Kidney capillary endothelial cell (primary cell): ENCODE results near the gene MDM1.

ENCODE experiments used
- DNase-seq: peaks from one replicate; pipeline ENCODE4 v3.0.0-alpha.2; 2018; ENCODE audit warnings: low spot score

The MDM1 gene

DNA sequence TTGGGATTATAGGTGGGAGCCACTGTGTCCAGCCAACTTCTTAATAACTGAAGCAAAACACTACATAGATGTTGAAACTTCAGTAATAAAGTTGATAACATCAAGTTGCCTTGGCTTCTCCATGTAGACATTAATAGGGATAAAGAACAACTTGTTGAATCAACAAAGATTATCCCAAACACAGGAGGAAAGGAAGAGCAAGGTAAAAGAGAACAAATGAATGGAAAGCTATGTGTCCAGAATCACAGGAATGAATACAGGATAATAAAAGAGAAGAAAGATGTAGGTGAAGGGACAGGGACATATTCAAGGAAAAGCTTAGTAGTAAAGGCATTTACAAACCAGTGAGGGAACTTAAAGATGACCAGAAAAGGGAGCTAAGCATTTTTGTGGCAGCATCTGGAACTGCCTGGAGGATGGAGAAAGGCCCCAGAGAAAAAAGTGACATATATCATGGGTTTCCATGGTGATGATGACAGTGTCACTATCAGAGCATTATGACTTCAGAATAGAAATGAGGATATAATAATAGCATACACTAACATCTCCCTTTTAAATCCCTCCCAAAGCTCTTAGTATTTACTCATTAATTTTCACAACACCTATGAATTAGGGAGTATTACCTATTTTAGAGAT, 24.0 kb upstream of the MDM1 start:
- no peak for DNase-seq

DNA sequence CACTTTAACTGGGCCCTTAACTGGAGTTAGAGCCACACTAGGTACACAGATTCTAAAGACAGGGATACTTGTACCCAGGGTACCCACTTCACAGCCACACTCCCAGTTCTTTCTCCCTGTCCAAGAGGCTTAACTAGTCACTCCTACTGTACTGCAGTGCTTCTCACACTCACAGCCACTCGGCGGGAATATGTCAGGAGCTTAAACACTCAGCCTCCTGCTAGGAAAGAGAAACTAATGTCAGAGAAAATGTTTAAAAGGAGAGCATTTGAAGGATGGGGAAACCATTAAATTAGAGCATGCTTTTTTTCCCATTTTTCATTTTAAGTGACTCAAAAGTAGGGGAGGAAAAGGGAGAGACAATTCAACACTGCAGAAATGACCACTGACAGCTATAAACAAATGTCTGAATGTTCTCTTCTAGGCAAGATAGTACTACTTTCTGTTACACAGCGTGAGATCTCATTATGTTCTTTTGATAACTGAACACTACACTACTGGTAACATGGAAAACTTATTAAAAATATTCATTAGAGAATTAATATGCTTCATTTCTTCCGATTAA, 22.9 kb upstream of the MDM1 start:
- DNase-seq: no peak

GRCh38 chr12:68352067-68352466, 19.9 kb upstream of the MDM1 start:
- DNase-seq: peak; percentile 52

GRCh38 chr12:68350753-68351152, 18.6 kb upstream of the MDM1 start:
- no peak for DNase-seq

DNA sequence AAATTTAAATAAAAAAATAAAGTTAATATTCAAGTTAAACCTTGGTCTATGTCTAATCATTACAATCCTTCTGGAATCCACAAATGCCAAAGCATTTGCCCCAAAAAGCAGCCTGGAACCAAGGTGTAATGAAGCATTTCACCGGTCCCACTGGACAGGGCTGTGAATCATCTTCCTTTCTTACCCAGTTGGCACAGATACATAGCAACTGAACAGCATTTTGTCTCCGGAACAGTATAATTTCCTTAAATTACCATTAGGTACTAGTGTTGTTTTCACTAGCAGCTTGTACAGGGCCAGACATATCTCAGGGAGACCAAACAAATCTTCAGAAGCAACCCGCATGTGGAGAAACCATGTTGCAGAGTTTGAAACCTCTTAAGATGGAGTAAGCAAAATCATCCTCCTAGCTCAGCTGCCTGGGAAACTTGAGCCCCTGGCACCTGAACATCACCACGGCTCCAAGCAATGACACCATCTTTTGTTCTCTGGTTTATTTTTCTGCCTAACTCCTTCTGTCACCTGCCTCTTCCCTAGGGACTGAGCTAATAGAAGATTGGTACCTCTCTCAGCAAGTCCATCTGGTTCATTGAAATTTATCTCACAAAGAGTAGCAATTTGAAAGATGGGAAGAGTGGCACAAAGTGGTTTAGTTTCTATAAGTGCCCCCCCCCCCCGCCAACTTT, 17.9 kb upstream of the MDM1 start:
- no peak for DNase-seq

DNA sequence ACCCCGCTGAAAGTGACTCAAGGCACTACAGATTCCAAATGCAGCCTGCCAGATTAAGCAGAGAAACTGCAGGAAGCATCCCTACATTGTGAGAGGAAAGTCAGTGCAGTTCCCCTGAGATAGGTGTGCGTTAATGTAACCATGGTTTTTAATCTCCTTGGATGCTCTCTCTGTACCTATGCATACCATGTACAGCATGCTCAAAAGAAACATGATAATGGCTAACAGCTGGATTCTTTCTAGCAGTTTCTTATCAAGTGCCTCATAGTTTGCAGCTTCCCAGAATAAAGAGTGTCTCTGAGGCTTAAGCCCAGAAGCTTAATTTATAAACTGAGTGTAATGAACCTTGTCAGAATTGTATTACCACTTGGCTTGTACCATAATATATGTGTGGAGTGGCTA, 17.1 kb upstream of the MDM1 start:
- DNase-seq: no peak

DNA sequence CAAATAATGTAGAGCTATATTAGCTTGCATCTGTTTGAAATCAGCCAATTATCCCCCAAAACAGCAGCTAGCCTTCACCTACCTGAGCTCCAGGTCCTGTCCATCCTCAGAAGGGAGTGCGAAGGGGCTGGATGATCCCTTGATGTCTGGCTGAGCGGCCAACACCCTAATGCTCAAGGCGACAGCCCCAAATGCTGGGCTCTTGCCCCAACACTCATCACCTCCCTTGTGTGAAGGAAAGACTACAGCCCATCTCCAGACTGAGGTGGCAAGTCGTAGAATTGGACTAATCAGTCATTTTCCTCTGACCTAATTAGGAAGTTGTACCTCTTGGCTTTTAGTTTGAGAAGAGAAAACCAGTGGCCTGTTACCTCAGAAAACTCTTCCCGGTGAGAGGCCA, 16.3 kb upstream of the MDM1 start:
- no peak for DNase-seq

- no peak for DNase-seq
Measured at GRCh38 chr12:68345763-68346162, 13.6 kb upstream of the MDM1 start.

DNA sequence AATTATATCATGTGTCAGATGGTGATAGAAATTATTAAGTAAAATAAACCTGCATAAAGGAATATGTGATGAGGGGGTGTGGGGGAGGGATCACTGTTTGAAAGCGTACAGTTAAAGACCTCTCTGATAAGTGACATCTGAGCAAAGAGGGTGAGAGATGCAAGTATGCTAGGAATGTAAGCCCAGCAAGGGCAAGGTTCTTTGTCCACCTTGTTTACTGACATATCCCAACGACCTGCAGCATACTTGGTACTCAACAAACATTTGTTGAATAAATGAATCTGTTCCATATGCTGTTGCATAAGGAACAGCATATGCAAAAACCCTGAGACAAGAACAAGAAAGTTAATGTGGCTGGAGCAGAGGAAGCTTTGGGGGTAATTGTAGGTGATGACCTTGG, 12.0 kb upstream of the MDM1 start:
- no peak for DNase-seq

DNA sequence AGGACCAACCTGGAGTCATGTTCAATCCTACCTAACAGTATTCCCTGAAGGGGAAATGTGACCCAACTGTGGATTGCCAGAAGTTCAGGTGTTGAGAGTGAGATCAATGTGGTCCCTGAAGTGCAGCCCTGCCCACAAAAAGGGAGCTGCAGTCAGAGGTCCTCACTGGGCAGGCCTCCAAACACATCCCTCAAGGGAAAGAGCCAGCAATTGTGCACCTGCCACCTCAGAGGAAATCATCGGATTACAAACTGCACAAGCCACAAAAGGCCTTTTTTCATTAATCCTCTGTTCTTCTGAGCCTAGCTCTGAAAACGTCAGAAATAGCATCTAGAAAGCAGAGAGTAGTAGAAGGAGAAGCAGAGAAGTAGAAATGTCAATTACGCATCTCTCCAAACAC, 10.8 kb upstream of the MDM1 start:
- no peak for DNase-seq

- DNase-seq: no peak
Measured at GRCh38 chr12:68341822-68342221, 9.7 kb upstream of the MDM1 start.

DNA sequence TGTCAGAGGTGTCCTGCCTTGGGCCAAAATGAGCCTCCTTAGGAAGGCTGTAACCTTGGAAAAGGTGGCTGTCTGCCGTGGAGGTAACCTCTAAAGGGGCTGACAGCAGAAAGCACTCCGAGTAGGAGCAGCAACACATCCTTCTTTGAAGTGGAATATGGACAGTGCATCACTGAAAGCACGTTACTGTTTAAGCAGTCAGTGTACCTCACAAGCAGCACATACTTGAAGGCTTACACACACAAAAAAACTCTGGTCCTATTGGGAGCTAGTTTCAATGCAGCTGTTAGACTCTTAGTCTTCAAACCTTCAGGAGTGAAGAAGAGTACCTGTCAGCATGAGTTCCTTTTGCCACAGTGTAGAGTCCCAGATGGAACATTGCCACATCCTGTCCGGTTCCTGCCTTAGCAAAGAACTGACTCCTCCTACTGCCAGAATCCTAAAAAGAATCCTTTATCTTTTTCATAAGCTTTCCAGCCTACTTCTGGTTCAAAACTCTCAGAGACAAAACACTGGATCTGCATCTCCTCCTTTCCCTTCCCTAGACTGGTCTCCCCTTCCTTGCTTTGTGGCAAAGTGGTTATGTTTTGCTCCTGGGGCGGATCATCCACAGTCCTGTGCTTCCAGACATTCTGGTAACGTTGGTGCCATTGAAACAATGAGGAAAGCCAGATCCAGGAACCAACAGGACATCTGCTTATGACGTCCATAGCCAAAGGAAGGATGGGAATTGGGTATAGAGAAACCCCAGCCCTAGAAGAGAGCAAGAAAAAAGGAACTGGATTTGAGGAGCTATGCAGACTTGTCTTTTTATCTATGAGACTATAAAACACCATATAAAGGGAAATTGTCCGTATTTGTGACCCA, 8.5 kb upstream of the MDM1 start:
- DNase-seq: no peak

GRCh38 chr12:68336889-68337303, 4.7 kb upstream of the MDM1 start:
- DNase-seq: no peak

- DNase-seq: no peak
Measured at GRCh38 chr12:68335462-68335861, 3.3 kb upstream of the MDM1 start.

DNA sequence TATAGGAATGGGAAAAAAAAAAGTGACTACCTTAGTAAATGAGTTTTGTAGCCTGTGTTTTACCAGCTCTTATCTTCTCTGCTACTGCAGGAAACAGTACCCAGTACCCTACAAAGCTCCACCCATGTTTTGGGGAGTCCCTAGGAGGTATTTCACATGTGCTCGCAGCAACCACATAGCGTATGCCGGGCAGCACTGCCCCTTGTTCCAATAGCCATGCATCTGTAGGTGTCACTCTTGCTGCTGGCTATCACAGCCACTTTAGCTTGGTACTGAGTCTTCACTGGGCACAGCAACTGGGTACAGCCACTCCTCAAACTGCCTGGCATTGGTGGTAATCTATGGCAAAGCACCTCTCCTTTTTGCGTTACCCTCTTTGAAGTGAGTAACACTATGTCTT, 2.0 kb upstream of the MDM1 start:
- no peak for DNase-seq

- DNase-seq: no peak
Measured at GRCh38 chr12:68332728-68333630, 817 bp upstream of the MDM1 start.

DNA sequence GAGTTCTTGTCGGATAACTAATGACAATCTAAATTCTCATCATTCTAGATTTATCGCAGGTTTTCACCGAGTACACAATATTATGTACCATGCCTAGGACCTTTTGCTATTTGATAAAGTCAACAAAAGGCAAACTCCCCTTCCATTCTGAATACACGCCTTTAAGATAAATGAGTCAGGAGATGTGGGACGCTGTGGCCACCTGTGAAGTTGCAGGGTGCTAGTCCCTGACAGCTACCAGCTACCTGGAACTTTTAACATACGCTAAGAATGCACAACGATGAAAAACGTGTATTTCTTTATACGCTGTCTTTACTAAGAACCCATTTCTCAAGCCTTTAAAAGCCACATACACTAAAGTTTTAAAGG, 678 bp downstream of the MDM1 start:
- DNase-seq: no peak

GRCh38 chr12:68327896-68328295, 4.3 kb downstream of the MDM1 start:
- no peak for DNase-seq

- no peak for DNase-seq
Measured at GRCh38 chr12:68326716-68327115, 5.4 kb downstream of the MDM1 start.

- no peak for DNase-seq
Measured at GRCh38 chr12:68325966-68326365, 6.2 kb downstream of the MDM1 start.

DNA sequence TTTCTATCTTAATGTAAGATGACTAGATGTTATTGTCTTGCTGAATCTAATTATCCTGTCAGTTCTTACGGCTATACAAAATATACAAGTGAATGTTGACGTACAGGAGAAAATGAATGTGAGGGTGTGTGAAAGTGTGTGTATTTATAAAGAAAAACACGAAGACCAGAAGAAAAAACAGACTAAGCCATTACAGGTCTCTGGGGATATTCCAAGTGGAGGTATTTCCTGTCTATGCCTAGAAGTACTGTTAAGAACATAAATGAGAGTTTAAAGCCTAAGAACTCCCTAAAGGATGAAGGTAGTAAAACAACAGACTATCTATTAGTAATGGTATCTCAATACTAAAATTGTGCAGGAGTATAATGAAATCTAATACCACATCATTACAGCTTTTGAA, 7.6 kb downstream of the MDM1 start:
- no peak for DNase-seq

DNA sequence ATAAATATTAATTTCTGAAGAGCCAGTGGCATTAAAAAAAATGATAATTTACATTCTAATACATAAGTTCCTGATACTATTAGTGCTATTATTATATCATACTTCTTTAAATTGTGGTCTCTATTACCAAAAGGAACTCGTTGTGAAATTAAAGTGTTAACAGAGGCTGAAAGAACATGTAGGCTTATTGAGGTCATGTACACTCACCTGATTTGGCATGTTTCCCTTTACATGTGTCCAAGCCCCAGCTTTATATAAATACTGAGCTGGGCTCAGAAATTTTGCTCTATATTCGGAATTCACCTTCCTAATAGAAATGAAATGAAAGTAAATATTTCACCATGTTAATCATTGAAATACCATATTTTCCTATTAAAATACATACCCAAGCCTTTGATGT, 11.0 kb downstream of the MDM1 start:
- no peak for DNase-seq
